Neural cell (in vitro differentiated cells): ENCODE data around the gene TMEM218.

ENCODE experiments used
- RAD21 ChIP-seq: fragments of 450-650 bp; conservative IDR thresholded peaks from 2 replicates; pipeline ENCODE4 v1.6.1; 2014; ENCODE audit warnings: antibody characterized with exemption, mild to moderate bottlenecking, moderate library complexity
- TF ChIP-seq, protein P1 (sequence below): fragments of 450-650 bp; IDR thresholded peaks from 2 replicates; pipeline ENCODE4 v1.5.1; 2014; ENCODE audit warnings: antibody characterized with exemption, mild to moderate bottlenecking, moderate library complexity; ENCODE audit not compliant: poor library complexity, severe bottlenecking

DNA sequence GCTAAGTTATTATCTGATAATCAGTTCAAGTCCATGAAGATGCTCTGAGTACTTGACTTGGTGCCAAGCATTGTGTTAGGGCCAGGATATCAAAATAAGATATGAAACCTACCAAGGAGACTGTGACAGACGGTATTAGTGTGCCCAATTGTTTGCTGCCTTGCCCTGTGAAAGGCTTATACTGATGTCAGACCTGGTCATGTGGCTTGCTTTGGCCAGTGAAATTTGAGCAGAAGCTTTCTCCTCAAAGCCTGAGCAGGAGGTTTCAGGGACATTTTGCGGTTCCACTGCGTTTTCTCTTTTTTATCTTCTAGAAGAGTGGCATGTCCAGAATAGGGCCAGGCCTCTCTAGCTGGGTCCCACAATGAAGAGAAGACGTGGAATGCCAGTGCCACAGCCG is 37.3 kb upstream of the TMEM218 start:
- no peak for TF ChIP-seq RAD21
- TF ChIP-seq, protein P1, sequence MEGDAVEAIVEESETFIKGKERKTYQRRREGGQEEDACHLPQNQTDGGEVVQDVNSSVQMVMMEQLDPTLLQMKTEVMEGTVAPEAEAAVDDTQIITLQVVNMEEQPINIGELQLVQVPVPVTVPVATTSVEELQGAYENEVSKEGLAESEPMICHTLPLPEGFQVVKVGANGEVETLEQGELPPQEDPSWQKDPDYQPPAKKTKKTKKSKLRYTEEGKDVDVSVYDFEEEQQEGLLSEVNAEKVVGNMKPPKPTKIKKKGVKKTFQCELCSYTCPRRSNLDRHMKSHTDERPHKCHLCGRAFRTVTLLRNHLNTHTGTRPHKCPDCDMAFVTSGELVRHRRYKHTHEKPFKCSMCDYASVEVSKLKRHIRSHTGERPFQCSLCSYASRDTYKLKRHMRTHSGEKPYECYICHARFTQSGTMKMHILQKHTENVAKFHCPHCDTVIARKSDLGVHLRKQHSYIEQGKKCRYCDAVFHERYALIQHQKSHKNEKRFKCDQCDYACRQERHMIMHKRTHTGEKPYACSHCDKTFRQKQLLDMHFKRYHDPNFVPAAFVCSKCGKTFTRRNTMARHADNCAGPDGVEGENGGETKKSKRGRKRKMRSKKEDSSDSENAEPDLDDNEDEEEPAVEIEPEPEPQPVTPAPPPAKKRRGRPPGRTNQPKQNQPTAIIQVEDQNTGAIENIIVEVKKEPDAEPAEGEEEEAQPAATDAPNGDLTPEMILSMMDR = no peak
